Spinal cord (tissue), 10 donors: Measurements from ENCODE around the gene GREB1L. TPM values are rescaled to one million over a fixed set of nuclear protein-coding genes. Genes with fewer than 3 reads are reported as not detected.

Source experiments
- DNase-seq, 6 donors: peaks; one replicate each; pipeline versions ENCODE4 v3.0.0 to v3.0.0-alpha.2; 2013 to 2015; ENCODE audit warnings: low spot score in 6 of 6, low read depth in 4 of 6
- H3K27ac ChIP-seq: one replicate; pipeline ENCODE4 v1.5.1; 2013; ENCODE audit warnings: low read depth, low read length, control low read depth
- H3K27me3 ChIP-seq: one replicate; pipeline ENCODE4 v1.6.1; 2013; ENCODE audit warnings: low read length; ENCODE audit not compliant: control insufficient read depth, insufficient read depth
- H3K36me3 ChIP-seq: one replicate; pipeline ENCODE4 v1.6.1; 2013; ENCODE audit warnings: low read length; ENCODE audit not compliant: control insufficient read depth, insufficient read depth
- H3K4me1 ChIP-seq: one replicate; pipeline ENCODE4 v1.6.1; 2013; ENCODE audit warnings: low read length; ENCODE audit not compliant: control insufficient read depth, insufficient read depth
- H3K4me3 ChIP-seq: one replicate; pipeline ENCODE4 v1.5.1; 2013; ENCODE audit warnings: low read depth, low read length, control low read depth
- H3K9me3 ChIP-seq: one replicate; pipeline ENCODE4 v1.6.1; 2013; ENCODE audit warnings: low read length; ENCODE audit not compliant: control insufficient read depth, insufficient read depth
- WGBS: methylation state at CpG from one replicate; pipeline ENCODE4 v1.1.5; 2013; ENCODE audit warnings: missing lambda C conversion rate; ENCODE audit not compliant: insufficient coverage; 5-methylcytosine and 5-hydroxymethylcytosine counted together
- polyA plus RNA-seq, 2 donors: library from polyadenylated mRNA; unstranded; fragments of 120-200 nt; gene quantifications; one replicate each; pipeline ENCODE4 v1.2.1, GENCODE V29; 2013; ENCODE audit not compliant: insufficient read length in 2 of 2
- total RNA-seq, 2 donors: library from RNA; depleted of rRNA in 1 of 2; stranded (reverse); fragments of 120-200 nt in 1 of 2; fragments of >200 nt in 1 of 2; gene quantifications; one replicate each; pipeline versions ENCODE4 v1.2.3 to v1.2.4, GENCODE V29; 2013 to 2014
- donor health status: healthy.

The GREB1L gene
- total and polyA plus RNA-seq, 4 donors: 4.6 to 13.8 (median 6.5) TPM

- WGBS: 89% methylated on average over 16 of the region's 16 CpGs
Measured at GRCh38 chr18:21499997-21500396, 258.0 kb downstream of the GREB1L start.

GRCh38 chr18:21502661-21503060, 260.6 kb downstream of the GREB1L start:
- H3K27ac ChIP-seq: no peak overlapping the region
- 60% methylated on average over 6 of the region's 7 CpGs for WGBS
- DNase-seq: peak in 1 of 6 donors; percentile 9

More at GRCh38 chr18:21499997-21500396, 258.0 kb downstream of the GREB1L start:
- Histone ChIP-seq H3K36me3 (peaks cover 33% of the 10 kb centered on the region), H3K27me3 (no peaks in the 10 kb centered on the region), H3K27ac (no peak overlapping the region), H3K4me1 (no peaks in the 10 kb centered on the region), H3K9me3 (no peaks in the 10 kb centered on the region), H3K4me3 (no peak overlapping the region)
- DNase-seq: no peak

DNA sequence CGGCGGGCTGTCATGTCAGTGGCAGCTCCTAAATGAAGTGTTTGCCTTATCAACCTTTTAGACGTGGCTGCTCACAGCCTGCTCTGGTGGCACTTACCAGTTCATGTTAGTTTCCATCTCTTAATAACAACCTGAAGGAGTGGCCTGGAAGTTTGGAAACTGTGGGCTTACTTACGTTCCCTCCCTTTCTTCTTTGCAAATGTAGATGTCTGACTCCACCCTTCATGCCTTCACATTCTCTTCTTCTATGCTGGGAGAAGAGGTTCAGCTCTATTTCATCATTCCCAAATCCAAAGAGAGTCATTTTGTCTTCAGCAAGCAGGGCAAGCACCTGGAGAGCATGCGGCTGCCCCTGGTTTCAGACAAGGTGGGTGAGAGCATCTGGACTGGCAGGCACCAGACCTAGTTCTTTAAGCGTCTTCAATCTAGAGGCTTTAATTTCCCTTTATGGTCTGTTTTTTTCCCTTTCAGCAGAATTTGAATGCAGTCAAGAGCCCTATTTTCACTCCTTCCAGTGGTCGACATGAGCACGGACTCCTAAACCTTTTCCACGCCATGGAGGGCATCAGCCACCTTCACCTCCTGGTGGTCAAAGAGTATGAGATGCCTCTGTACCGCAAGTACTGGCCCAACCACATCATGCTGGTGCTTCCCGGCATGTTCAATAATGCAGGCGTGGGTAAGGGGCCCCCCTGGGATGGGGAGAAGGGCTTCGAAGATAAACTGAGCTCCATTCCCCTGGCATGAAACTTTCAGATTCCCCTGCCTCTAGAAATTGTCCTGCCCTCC, 266.1 kb downstream of the GREB1L start:
- WGBS: 90% methylated on average over 4 of the region's 13 CpGs
- Histone ChIP-seq H3K9me3 (no peaks in the 10 kb centered on the region), H3K27ac (no peak overlapping the region), H3K4me3 (no peak overlapping the region), H3K4me1 (no peaks in the 10 kb centered on the region), H3K27me3 (no peaks in the 10 kb centered on the region), H3K36me3 (peaks cover 9% of the 10 kb centered on the region)
- DNase-seq: no peak

More at GRCh38 chr18:21502661-21503060, 260.6 kb downstream of the GREB1L start:
- no peaks in the 10 kb centered on the region for H3K27me3 ChIP-seq
- H3K4me3 ChIP-seq: no peak overlapping the region
- H3K9me3 ChIP-seq: no peaks in the 10 kb centered on the region
- peaks cover 34% of the 10 kb centered on the region for H3K36me3 ChIP-seq
- no peaks in the 10 kb centered on the region for H3K4me1 ChIP-seq

DNA sequence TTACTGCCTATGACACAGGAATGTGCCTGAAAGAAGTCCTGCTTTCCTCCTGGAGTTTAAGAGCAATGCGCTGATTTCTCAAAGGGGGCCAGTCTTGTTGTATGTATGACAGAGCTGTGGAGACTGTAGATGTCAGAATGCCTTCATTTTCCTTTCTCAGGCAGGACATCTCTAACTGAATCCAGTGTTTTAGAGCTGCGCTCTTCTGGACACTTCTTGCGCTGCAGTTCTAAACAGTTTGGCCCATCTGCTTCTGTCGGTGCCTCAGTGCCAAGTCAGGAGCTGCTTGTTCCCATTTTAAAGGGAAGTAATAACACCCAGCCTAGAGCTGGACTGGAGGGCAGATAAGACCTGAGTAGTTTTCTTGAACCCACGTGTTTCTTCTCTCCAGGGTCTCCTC, 267.0 kb downstream of the GREB1L start:
- Histone ChIP-seq H3K27me3 (no peaks in the 10 kb centered on the region), H3K9me3 (no peaks in the 10 kb centered on the region), H3K4me1 (no peaks in the 10 kb centered on the region), H3K27ac (no peak overlapping the region), H3K36me3 (peaks cover 10% of the 10 kb centered on the region), H3K4me3 (no peak overlapping the region)
- 87% methylated on average over 5 of the region's 5 CpGs for WGBS
- no peak for DNase-seq

DNA sequence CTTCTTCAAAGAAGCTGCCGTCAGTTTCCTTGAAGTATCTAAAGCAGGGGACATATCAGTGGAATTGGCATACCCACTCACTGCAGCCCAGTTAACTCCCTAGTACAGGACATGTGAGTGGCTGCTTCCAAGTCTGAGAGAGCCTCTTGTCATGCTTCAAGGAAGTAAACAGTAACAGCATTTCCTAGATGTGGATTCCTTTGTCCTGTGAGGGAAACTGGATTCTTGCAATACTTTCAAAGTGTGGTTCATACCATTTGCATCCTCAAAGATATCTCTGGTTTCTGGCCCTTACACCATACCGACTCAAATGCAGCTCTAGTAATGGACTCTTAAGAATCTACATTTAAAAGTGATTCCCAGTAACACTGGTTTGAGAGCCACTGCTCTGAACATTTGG, 271.3 kb downstream of the GREB1L start:
- Histone ChIP-seq H3K27ac (no peak overlapping the region), H3K27me3 (no peaks in the 10 kb centered on the region), H3K9me3 (no peaks in the 10 kb centered on the region), H3K4me3 (no peak overlapping the region), H3K36me3 (peaks cover 12% of the 10 kb centered on the region), H3K4me1 (no peaks in the 10 kb centered on the region)
- 100% methylated on average over 1 of the region's 2 CpGs for whole genome bisulfite sequencing
- no peak for DNase-seq

DNA sequence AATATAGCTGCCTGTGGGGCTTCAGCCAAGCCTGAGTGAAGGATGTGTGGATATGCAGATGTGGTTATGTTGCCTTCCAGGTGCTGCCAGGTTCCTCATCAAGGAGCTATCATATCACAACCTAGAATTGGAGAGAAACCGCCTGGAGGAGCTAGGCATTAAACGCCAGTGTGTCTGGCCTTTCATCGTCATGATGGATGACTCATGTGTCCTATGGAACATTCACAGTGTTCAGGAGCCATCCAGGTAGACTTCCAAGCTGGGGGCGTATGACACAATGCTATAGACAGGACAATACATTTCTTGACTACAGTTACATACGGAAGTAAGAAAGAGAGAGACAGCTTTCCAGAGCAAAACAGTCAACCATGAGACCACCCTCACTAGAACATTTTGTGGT, 271.7 kb downstream of the GREB1L start:
- 97% methylated on average over 3 of the region's 5 CpGs for whole genome bisulfite sequencing
- Histone ChIP-seq H3K36me3 (peaks cover 12% of the 10 kb centered on the region), H3K9me3 (no peaks in the 10 kb centered on the region)

DNA sequence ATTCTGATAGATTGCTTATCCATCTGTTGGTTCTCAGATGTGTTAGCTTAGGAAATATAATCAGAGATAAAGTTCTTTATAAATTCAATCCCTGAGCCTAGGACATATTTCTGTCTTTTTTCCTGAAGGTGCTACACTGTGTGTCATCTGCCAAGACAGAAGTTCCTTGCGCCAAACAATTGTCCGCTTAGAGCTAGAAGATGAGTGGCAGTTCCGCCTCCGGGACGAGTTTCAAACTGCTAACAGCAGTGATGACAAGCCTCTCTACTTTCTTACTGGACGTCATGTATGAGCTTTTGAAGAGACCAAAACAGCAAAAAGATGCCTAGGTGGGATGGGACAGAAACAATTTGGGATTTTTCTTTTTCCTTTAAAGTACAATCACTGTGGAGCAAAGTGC, 280.5 kb downstream of the GREB1L start:
- Histone ChIP-seq H3K27me3 (no peaks in the 10 kb centered on the region), H3K36me3 (peaks cover 14% of the 10 kb centered on the region), H3K4me1 (no peaks in the 10 kb centered on the region), H3K27ac (no peak overlapping the region), H3K9me3 (no peaks in the 10 kb centered on the region), H3K4me3 (no peak overlapping the region)
- no peak for DNase-seq
- 96% methylated on average over 5 of the region's 6 CpGs for WGBS

More for the DNA sequence above, 271.7 kb downstream of the GREB1L start:
- Histone ChIP-seq H3K4me1 (no peaks in the 10 kb centered on the region), H3K27me3 (no peaks in the 10 kb centered on the region), H3K4me3 (no peak overlapping the region), H3K27ac (no peak overlapping the region)
- DNase-seq: no peak

DNA sequence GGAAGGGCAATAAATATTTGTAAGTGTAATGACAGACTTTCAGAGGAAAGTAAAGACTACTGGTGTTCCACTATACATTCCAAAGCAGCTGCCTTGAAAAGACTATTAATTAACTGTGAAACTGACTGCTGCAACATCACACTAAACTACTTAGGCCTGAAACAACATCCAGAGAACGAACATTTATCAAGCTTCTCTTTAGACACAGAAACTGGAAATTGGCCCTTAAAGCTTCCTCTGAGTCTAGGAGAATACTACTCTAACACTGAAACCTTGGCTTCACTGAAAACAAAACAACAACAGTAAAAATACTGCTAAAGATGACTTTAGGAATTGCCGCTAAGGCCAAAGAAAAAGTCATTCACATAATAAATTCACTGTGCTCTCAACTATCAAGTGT, 283.9 kb downstream of the GREB1L start:
- Histone ChIP-seq H3K27ac (no peak overlapping the region), H3K4me1 (no peaks in the 10 kb centered on the region), H3K4me3 (no peak overlapping the region), H3K36me3 (peaks cover 15% of the 10 kb centered on the region), H3K9me3 (no peaks in the 10 kb centered on the region), H3K27me3 (no peaks in the 10 kb centered on the region)
- DNase-seq: peak in 1 of 6 donors; percentile 6
- 43% methylated on average over 1 of the region's 2 CpGs for WGBS

DNA sequence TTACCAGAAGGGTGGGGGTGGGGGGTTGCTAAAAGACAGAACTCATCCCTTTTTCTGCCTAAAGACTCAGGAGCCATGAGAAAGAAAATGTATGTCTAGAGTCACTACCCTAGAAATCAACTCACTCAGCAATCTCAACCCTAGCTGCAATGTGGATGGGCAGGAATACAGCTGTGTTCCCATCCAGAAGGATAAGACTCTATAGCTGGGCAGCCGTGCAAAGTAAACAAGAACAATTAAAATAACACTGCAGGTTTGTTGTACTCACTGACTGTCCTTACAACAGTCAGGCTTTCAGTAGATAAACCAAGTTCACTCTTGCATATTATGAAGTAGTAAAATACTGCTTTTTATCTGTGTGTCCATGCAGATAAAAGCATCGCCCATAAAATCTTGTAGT, 284.4 kb downstream of the GREB1L start:
- no peaks in the 10 kb centered on the region for H3K27me3 ChIP-seq
- no peaks in the 10 kb centered on the region for H3K4me1 ChIP-seq
- peaks cover 14% of the 10 kb centered on the region for H3K36me3 ChIP-seq
- DNase-seq: no peak
- no peak overlapping the region for H3K27ac ChIP-seq
- H3K9me3 ChIP-seq: no peaks in the 10 kb centered on the region
- no peak overlapping the region for H3K4me3 ChIP-seq
- no CpG with 5 or more reads among the region's 2 CpGs for whole genome bisulfite sequencing

GRCh38 chr18:21534327-21534726, 292.3 kb downstream of the GREB1L start:
- Histone ChIP-seq H3K4me3 (no peak overlapping the region), H3K27me3 (no peaks in the 10 kb centered on the region), H3K36me3 (peaks cover 21% of the 10 kb centered on the region), H3K27ac (no peak overlapping the region), H3K9me3 (no peaks in the 10 kb centered on the region), H3K4me1 (no peaks in the 10 kb centered on the region)
- WGBS: no CpG with 5 or more reads among the region's 1 CpG
- no peak for DNase-seq
